IPS-NIHi7 (cell line): ENCODE data around the gene IFNAR1.
"Not testable (repeated sequence)": the region's sequence is repeated elsewhere in the genome, so short reads cannot be mapped to it uniquely, and the experiment has no call there.

Experiments used
- DNase-seq: peaks from one replicate; pipeline ENCODE4 v3.0.0; 2012; ENCODE audit warnings: mixed read lengths; ENCODE audit errors: extremely low spot score

Gene IFNAR1

DNA sequence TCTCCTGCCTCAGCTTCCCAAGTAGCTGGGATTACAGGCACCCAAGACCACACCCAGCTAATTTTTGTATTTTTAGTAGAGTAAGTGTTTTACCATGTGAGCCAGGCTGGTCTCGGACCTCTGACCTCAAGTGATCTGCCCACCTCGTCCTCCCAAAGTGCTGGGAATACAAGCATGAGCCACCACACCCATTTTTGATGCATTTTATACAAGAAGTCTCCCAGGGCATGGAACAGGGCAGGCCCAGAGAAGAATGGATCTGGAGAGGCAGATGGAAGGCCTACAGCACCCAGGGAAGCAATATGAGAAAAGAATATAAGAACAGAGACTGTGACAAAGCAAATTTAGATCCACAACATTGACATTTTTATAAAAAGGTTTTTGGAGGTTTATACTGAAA lies 18.8 kb upstream of the IFNAR1 start:
- DNase-seq = no peak

DNA sequence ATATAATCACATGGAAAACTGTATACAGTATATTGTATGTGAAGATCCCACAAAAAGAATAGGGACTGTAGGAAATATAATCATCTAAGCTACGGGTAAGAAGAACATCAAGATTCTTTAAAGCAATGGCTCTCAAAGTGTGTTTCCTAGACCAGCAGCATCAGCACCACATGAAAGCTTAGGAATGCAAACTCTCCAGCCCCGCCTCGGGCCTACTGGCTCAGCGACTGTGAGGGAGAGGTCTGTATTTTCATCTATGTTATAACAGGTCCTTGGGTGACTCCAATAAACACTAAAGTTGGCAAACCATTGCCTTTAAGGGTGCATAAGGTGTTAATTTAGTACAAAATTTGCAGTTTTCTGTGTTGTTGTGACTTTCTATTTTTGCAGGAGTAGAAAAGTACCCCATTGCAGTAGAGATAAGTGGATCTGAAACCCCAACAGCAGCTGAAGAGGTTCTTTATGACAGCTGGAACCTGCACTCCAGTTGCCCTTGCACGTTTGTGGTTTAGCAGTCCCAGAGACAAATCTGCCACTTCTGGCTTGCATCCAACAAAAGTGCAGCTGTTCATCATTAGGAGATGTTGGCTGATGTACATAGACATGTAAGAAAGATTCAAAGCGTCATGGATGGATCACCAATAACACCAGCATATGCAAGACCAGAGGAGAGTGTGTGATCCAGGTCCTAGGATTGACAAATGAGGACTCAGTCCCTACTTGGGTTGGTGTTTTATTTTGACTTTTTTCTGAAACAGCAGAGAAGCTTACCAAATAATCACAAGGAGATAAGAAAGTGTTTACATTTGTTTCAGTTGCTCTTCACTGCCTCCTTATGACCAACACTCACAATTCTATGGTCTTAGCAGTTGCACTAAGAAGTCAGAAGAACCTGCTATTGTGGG lies 15.9 kb upstream of the IFNAR1 start:
- DNase-seq = no peak

DNA sequence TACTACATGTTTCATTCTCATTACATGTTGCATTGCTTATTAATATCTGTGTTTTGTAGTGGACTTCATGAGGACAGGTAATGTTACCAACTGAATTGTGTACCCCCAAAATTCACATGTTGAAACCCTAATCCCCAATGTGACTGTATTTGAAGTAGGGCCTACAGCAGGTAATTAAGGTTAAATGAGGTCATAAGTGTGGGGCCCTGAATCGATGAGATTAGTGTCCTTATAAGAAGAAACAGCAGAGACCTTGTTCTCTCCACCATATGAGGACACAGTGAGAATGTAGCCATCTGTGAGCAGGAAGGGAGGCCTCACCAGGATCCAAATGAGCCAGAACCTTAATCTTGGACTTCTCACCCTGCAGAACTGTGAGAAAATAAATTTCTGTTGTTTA lies 15.0 kb upstream of the IFNAR1 start:
- DNase-seq = no peak

DNA sequence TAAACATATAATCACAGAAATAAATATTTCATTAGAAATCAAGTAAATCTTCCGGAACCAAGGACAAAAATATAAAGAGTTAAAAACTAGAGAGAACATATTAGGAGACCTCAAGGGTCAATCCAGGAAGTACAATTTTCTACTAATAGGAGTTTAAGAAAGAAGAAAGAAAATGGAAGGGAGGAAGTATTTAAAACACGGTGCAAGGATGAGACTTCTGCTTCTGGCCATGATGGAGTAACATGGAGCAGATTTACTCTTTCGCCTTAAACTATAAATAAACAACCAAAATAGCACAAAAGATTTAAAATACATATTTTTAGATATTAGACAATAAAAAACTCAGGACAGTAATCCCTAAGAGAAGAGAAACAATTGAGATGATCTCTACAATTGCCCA lies 12.6 kb upstream of the IFNAR1 start:
- no peak for DNase-seq

DNA sequence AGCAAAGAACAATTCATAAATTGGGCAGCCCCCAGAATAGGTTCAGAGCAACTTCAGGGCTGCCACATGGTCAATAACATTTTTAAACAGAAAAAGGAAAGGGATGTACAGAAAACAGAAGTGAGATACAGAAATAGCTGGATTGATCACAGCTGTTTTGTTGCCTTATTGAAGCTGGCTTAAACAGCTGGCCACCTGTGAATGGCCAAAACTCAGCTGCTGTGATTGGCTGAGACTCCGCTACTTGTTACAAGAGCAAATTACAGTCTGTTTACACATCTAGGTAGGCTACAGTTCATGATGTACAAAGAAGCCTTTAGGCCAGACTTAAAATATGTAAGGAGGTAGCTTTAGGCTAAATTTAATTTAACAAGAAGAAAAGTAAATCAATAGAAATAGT lies 11.6 kb upstream of the IFNAR1 start:
- DNase-seq = no peak

DNA sequence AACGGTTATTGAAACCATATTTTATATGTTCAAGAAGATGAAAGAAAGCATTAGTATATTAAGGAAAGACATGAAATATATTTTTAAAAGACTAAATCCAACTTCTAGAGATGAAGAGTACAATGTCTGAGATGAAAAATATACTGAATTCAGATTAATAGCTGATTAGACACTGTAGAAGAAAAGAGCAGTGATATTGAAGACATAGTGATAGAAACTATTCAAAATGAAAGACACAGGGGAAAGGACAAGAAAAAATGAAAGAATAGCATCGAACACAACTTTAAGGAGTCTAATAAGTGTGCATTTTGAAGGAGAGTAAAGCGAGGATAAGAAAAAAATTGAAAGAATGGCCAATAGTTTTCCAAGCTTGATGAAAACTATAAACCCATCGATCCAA lies 11.2 kb upstream of the IFNAR1 start:
- no peak for DNase-seq

DNA sequence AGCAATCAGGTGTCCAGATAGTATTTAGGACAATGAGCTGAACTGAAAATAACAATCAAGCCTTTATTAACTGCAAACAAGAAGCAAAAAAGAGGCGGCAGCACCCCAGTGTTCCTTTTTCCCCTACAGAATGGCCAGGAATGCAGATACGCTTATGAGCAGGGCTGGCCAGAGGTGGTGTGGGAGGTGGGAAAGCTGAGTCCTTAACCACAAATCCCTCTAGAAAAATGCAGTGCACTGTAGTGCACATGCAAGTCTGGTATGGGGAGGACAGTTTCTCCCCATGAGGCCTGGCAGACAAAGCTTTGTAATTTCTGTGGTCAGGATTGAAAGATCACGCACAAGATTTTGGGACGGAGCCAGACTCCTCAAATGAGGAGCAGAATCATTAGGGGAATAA lies 10.7 kb upstream of the IFNAR1 start:
- no peak for DNase-seq

DNA sequence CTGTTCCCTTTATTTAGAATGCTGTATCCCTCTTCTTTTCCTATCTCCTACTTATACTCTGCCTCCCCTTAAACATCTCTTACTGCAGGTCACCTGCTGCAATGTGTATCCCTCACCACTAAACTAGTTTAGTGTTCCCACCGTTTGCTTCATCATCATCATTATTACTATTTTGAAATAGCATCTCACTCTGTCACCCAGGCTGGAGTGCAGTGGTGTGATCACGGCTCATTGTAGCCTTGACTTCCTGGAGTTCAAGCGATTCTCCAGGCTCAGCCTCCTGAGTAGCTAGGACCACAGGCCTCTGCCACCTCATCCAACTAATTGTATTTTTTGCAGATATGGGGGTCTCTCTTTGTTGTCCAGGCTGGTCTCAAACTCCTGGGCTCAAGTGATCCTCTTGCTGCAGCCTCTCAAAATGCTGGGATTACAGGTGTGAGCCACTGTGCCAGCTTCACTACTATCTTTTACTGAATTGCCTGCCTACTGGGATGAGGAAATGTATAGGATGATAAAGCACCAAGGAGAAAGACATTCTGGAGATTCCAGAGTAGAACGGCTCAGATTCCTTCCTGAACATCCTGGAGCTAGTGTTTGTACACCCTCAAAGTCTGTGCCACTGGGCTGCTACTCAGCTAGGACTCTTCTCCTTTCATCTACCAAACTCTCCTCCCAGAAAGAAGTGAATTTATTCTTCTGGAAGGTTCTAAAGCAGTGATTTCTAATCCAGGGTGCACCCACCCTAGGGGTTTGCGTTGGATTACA lies 8.6 kb upstream of the IFNAR1 start:
- DNase-seq = no peak

DNA sequence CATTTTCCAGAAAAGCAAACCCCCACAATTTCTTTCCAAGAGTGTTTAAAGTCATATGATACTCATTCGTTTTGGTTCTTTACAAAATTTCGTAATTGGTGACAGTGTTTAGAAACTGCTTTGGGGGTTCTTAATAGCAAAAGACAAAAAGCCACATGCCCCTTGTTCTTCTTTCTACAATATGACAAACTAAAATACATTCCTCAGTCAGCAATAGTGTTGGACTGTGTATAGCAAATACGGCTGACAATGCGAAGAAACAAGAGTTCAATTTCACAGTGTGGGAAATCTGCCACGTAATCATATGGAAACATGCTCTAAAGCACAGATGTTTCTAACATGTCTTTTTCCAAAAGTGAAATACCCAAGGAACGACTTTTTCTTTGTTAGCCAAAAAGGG lies 7.6 kb upstream of the IFNAR1 start:
- DNase-seq = no peak

DNA sequence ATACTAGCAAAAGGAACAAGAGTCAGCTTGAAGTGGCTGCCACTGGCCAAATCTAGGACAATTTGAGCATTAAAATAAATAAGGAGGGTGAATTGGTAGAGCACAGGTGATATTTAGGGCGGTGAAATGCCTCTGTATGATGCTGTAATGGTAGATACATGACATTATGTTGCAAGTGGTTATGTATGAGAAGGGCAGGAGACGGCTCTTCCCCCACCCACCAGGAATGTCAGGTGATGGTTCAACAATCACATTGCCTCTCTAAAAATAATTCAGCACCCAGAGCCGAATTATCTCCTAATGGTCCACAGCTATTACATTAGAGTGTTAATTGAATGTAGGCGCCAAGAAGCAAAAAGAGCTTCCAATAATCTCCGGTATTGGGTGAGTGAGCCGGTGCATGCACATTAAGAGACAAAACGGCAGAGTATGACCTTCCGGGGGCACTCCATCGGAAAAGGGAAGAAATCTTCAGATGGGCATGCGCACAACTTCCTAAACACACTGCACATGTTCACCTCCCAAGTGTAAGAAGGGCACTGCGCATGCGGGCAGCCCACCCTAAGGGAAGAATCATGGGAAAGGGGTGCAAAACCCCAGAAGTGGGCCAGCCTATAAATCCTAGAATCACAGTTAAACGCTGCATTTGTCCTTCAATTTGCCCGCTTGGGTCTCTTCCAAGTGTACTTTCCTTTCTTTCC lies 6.8 kb upstream of the IFNAR1 start:
- no peak for DNase-seq

DNA sequence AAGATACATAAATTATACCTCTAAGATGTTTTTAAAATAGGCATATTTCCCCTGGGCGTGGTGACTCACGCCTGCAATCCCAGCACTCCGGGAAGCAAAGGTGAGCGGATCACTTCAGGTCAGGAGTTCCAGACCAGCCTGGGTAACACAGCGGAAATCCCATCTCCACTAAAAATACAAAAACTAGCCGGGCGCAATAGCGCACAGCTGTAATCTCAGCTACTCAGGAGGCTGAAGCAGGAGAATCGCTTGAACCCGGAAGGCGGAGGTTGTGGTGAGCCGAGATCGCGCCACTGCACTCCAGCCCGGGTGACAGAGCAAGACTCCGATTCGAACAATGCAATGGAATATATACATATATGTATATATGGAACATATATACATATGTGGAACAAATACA lies 3.8 kb upstream of the IFNAR1 start:
- DNase-seq = not testable (repeated sequence)

DNA sequence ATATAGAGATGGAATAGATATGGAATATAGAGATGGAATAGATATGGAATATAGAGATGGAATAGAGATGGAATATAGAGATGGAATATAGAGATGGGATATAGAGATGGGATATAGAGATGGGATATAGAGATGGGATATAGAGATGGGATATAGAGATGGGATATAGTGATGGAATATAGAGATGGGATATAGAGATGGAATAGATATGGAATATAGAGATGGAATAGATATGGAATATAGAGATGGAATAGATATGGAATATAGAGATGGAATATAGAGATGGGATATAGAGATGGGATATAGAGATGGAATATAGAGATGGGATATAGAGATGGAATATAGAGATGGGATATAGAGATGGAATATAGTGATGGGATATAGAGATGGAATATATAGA lies 1.2 kb upstream of the IFNAR1 start:
- DNase-seq = not testable (repeated sequence)

DNA sequence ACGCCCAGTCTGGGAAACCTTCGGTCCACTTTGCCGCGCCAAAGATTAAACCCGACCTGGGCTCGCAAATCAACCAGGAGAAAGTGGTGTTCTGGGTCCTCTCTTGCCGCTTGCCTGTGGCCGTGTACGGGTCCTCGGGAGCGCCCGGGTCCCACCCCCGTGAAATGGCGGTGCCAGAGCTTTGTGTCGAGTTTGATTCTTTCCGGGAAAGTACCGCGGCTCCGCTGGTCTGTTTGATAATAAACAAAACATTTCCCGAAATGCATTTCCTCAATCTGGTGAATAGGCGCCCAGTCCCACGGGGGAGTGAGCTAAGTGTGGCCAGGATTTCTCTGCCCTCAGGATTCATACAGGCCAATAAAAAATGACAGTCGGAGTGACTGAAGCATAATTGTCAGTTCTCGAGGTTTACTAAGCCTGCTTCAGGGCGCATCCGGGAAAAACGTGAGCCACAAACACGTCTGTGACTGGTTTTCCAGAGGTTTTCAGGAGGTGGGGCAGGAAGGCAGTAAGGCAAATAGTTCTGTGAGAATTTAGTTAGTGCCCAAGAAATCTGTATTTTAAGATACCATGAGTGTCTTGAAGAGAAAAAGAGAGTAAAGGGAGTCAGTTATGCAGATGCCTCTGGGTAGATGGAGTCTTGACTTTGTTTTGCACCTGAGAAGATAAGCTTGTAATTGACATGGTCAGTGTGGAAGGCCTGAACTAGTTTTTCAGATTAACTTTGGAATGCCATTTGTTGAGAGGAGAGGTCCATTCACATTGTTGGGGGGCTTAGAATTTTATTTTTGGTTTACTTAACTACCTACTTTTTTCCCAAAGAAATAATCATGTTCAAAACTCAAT lies 675 bp downstream of the IFNAR1 start:
- DNase-seq = no peak

DNA sequence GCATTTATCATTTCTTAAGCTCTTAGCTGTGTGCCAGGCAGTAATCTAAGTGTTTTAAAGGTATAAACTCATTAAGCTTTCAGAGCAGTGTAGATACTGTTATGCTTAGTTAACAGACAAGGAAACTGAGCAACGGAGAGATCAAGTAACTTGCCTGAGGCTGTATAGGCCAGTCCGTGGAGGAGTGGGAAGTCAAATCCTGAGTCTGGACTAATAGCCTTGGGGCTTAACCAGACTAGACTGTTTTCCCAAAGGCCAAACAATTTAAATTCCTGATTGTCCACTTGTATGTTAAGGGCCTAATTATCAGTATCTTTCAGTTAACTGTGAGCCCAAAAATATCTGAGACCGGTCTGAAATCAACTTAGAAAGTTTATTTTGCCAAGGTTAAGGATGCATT lies 2.6 kb downstream of the IFNAR1 start:
- DNase-seq = no peak

DNA sequence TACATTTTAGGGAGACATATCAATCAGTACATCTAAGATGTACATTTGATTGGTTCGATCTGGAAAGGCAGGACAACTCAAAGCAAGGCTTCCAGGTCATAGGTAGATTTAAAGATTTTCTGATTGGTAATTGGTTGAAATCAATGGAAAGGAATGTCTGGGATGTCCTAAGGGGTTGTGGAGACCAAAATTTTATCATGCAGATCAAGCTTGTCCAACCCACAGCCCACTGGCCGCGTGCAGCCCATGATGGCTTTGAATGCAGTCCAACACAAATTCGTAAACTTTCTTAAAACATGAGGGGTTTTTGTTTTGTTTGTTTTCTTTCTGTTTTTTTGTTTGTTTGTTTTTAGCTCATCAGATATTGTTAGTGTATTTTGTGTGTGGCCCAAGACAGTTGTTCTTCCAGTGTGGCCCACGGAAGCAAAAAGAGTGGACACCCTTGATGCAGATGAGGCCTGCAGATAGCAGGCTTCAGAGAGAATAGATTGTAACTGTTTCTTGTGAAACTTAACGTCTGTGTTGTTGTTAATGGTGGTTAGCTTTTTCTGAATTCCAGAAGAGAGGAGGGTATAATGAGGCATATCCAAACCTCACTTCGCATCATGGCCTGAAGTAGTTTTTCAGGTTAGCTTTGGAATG lies 3.1 kb downstream of the IFNAR1 start:
- no peak for DNase-seq

DNA sequence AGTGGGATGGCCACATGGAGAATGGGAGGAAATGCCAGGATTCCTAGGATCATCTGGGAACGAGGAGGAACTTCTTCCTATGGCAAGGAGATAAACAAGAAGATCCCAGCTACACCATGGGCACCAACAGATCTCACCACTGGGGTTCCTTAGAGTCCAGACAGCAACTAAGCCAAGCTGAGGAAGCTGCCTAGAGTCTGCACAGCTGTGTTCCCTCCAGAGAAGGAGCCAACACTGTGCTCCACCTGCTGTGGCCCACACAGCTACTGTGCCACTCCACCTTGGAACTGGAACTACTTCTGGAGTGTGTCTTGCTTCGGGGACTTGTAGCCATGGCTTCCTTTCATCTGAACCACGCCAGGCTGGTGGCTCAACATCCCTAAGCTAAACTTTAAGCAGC lies 6.0 kb downstream of the IFNAR1 start:
- DNase-seq = no peak

DNA sequence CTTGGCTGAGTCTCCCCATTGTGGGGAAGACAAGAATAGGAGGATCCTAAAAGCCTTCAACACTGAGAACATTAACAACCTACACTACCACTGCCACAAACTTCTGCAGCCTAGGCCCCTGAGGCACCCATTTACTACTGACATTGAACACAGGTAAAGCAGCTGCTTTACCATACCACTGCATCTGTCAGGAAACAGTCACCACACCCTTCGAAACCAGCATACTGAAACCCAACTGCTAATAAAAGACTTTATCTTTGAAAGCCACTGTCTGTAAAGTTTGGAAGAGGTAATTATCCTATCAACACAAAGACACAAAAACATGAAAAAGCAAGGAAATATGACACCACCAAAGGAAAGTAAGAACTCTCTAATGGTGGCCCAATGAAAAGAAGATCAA lies 7.4 kb downstream of the IFNAR1 start:
- DNase-seq = no peak

DNA sequence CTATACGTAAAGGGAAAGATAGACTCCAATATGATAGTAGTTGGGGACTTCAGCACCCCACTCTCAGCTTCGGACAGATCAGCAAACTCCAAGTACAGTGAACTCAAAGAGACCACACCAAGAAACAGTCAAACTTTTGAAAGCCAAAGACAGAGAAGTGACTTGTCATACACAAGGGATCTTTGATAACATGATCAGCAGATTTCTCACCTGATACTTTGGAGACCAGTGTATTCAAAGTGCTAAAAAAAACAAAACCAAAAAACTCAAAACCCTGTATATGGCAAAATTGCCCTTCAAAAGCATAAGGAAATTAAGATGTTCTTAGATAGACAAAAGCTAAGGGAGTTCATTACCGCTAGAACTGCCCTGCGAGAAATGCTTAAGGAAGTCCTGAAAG lies 9.4 kb downstream of the IFNAR1 start:
- DNase-seq = no peak

DNA sequence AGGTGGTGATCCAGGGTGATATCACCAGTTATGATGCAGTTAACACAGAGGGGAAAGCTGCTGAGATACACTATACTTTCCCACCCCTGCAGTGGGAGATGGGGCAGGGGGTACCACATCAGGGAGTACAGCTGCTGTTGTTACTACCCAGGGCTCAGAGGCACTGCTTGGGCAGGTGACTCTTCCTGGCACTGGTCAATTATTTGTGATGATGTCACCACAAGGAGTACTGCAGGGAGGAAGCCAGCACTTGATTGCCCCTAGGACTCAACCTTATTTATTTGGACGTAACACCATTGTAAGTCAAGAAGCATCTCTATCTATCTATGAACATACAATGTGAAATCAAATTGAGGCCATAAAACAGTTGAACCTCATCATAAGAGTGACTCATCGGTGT lies 10.1 kb downstream of the IFNAR1 start:
- DNase-seq = no peak

DNA sequence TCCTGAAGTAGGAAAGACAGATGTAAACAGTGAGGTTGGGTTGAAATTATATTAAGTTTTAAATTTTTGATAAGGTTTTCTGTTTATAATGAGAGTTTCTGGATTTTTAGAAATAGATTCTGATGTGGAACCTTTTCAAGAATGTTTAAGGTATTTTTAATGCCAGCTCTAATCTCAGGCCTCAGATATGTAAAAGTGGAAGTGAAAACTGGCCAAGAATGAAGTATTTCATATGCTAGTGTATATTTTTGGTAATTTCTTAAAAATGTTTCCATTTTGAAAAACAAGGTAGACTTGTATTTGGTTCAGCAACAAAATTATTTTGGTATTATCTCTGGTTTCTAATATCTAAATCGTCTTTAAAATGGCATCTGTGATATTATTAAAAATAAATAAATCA lies 14.4 kb downstream of the IFNAR1 start:
- DNase-seq = no peak

DNA sequence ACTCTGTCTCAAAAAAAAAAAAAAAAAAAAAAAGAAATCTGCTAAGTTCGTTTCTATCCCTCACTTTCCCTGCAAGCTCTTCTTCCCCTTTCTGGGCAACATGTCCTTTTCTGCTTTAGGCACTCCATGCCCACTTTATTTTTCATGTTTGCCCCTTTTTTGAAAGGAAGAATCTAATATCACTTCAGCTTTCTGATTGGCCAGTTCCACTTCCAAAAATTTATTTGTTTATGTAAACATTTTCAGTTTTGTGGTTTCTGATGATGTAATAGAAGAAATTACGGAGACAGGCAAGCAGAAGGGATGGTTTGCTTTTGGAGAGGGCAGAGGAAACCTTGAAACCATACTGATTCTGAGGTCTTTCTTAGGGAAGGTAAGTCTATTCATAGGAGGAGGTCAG lies 15.1 kb downstream of the IFNAR1 start:
- DNase-seq = no peak
